OCI-LY1 (cell line): Measurements from ENCODE around the gene SLC22A23.
"Not testable (repeated sequence)": the region's sequence is repeated elsewhere in the genome, so short reads cannot be mapped to it uniquely, and the experiment has no call there.

ENCODE experiments used
- H2AFZ ChIP-seq: fragments of 200-600 bp; sonication (generic), shearing (Covaris generic); 2 replicates; pipeline ENCODE4 v1.6.0; 2014; ENCODE audit warnings: antibody characterized with exemption, mild to moderate bottlenecking, low read length
- H3F3A ChIP-seq: fragments of 200-600 bp; sonication (generic), shearing (Covaris generic); 2 replicates; pipeline ENCODE4 v1.6.0; 2014; ENCODE audit warnings: mild to moderate bottlenecking, antibody characterized with exemption, low read length, moderate library complexity; ENCODE audit not compliant: insufficient read depth
- H3K27ac ChIP-seq: fragments of 200-600 bp; sonication (generic); 2 replicates; pipeline ENCODE4 v1.5.1; 2014; ENCODE audit warnings: low read length, mixed run types, mild to moderate bottlenecking, low read depth; ENCODE audit not compliant: poor library complexity, severe bottlenecking
- H3K27me3 ChIP-seq: fragments of 200-600 bp; sonication (generic); 2 replicates; pipeline ENCODE4 v1.6.0; 2014; ENCODE audit warnings: antibody characterized with exemption, mild to moderate bottlenecking, low read length, moderate library complexity; ENCODE audit not compliant: insufficient read depth
- H3K36me3 ChIP-seq: fragments of 200-600 bp; sonication (generic); 2 replicates; pipeline ENCODE4 v1.6.1; 2014; ENCODE audit warnings: mild to moderate bottlenecking, antibody characterized with exemption, low read length, moderate library complexity, mixed read lengths; ENCODE audit not compliant: insufficient read depth
- H3K4me1 ChIP-seq: fragments of 200-600 bp; sonication (generic); 2 replicates; pipeline ENCODE4 v1.5.1; 2014; ENCODE audit warnings: mild to moderate bottlenecking, low read length, moderate library complexity; ENCODE audit not compliant: insufficient read depth, severe bottlenecking
- H3K4me2 ChIP-seq: fragments of 200-600 bp; sonication (generic), shearing (Covaris generic); 2 replicates; pipeline ENCODE4 v1.6.1; 2014; ENCODE audit warnings: low read length
- H3K4me3 ChIP-seq: fragments of 200-600 bp; sonication (generic); 2 replicates; pipeline ENCODE4 v1.5.1; 2014; ENCODE audit warnings: low read length, low read depth, mild to moderate bottlenecking, mixed read lengths; ENCODE audit not compliant: poor library complexity, severe bottlenecking
- H3K79me2 ChIP-seq: fragments of 200-600 bp; shearing (Covaris generic); 2 replicates; pipeline ENCODE4 v1.6.1; 2016; ENCODE audit warnings: mixed run types, low read length, mixed read lengths; ENCODE audit not compliant: insufficient read depth
- H3K9ac ChIP-seq: fragments of 200-600 bp; sonication (generic), shearing (Covaris generic); 2 replicates; pipeline ENCODE4 v1.6.1; 2014; ENCODE audit warnings: mild to moderate bottlenecking, low read length, mixed read lengths
- H3K9me2 ChIP-seq: fragments of 200-600 bp; sonication (generic), shearing (Covaris generic); 2 replicates; pipeline ENCODE4 v1.6.1; 2014; ENCODE audit warnings: low read depth, mild to moderate bottlenecking, low read length, mixed read lengths
- H3K9me3 ChIP-seq: fragments of 200-600 bp; shearing (Covaris generic); 2 replicates; pipeline ENCODE4 v1.6.1; 2014; ENCODE audit warnings: low read length, mixed read lengths
- H4K20me1 ChIP-seq: fragments of 200-600 bp; sonication (generic), shearing (Covaris generic); 2 replicates; pipeline ENCODE4 v1.6.0; 2016; ENCODE audit warnings: mild to moderate bottlenecking, low read length; ENCODE audit not compliant: insufficient read depth
- EZH2 ChIP-seq: fragments of 200-600 bp; sonication (generic), shearing (Covaris generic); IDR thresholded peaks from 2 replicates; pipeline ENCODE4 v1.8.0; 2017; ENCODE audit warnings: borderline replicate concordance, mixed run types, mild to moderate bottlenecking, antibody characterized with exemption, low read length, moderate library complexity, mixed read lengths
- TF ChIP-seq, protein P1 (sequence below): fragments of 200-600 bp; sonication (generic), shearing (Covaris generic); IDR thresholded peaks from 2 replicates; pipeline ENCODE4 v1.5.1; 2017; ENCODE audit warnings: mild to moderate bottlenecking, antibody characterized with exemption, low read length, moderate library complexity, mixed read lengths

Gene SLC22A23

DNA sequence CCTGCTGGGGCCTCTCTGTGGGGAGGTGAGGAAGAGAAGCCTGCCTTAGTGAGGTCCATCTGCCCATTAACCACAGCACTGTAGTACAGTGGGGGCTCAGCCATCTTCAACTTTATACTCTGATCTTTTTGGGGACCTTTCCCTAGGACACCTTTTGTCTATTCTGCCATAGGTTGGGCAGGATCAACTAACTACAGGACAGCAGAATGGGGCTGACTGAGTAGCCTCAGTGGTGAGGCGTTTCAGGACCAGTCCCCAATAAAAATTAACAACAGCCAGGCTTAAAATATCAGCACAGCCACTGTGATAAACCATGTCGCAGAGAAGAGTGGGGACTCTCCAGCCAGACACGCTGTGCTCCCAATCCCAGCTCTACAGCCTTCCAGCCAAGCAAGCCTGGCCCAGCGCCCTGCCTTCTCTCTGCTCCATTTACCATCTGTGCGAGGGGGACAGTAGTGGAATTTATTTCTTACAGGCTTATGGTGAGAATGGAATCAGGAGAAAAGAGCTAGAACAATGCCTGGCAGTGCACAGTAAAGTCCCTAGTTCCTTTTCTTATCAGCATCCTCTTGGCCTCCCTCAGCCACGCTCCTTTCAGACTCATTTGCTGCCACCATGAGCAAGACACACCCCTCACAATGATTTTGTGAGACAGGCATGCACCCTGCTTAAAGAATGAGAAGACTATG lies 75.5 kb downstream of the SLC22A23 start:
- no peak overlapping the region for H3K4me2 ChIP-seq

DNA sequence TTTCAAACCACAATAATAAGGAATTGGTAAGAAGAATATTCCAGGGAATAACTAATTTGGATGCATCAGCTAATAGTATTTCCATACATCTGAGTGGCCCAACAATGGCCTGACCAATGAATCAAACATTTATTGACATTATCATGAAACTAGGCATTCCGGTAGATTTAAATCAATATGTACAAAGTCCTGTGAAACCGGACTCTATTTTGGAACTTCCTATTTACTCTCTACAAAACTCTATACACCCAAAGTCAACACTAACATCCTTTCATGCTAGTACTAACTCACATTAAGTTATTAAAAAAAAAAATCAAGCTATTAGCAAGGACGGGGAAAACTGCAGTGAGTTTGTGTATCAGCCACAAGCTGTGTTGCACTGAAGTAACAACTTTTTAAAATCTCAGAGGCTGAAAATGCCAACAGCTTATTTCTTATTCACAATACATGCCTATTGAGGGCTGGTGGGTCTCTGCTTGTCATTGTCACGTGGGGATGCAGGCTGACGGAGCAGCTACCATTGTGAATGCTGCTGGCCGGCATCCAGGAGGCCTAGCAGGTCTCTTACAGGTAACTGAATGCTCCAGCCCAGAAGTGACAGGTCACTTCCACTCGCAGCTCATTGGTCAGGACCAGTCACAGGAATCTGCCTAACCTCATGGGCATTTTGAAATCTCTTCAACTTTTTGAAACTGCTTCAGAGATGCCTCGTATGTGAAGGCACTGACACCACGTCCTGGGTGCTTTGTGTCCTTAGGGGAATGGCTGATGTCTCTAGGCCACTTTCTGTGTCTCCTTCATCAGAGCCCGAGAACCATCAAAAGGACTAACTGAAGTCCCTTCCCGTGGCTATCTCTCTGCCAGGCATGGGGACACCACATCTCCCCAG lies 76.3 kb downstream of the SLC22A23 start:
- no peaks in the 10 kb centered on the region for H3F3A ChIP-seq
- H3K9ac ChIP-seq, result no peak overlapping the region
- H3K4me2 ChIP-seq, result no peak overlapping the region
- H3K4me3 ChIP-seq, result no peak overlapping the region
- H3K4me1 ChIP-seq, result no peaks in the 10 kb centered on the region
- no peak overlapping the region for H2AFZ ChIP-seq
- H3K27me3 ChIP-seq, result no peaks in the 10 kb centered on the region
- no peaks in the 10 kb centered on the region for H3K36me3 ChIP-seq
- no peaks in the 10 kb centered on the region for H4K20me1 ChIP-seq
- H3K27ac ChIP-seq, result no peak overlapping the region
- no peaks in the 10 kb centered on the region for H3K9me3 ChIP-seq
- H3K79me2 ChIP-seq, result no peaks in the 10 kb centered on the region
- TF ChIP-seq, protein P1, sequence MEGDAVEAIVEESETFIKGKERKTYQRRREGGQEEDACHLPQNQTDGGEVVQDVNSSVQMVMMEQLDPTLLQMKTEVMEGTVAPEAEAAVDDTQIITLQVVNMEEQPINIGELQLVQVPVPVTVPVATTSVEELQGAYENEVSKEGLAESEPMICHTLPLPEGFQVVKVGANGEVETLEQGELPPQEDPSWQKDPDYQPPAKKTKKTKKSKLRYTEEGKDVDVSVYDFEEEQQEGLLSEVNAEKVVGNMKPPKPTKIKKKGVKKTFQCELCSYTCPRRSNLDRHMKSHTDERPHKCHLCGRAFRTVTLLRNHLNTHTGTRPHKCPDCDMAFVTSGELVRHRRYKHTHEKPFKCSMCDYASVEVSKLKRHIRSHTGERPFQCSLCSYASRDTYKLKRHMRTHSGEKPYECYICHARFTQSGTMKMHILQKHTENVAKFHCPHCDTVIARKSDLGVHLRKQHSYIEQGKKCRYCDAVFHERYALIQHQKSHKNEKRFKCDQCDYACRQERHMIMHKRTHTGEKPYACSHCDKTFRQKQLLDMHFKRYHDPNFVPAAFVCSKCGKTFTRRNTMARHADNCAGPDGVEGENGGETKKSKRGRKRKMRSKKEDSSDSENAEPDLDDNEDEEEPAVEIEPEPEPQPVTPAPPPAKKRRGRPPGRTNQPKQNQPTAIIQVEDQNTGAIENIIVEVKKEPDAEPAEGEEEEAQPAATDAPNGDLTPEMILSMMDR, result no peak
- no peak for TF ChIP-seq EZH2
- no peaks in the 10 kb centered on the region for H3K9me2 ChIP-seq

More for the DNA sequence above, 75.5 kb downstream of the SLC22A23 start:
- no peak overlapping the region for H3K4me3 ChIP-seq
- no peaks in the 10 kb centered on the region for H3F3A ChIP-seq
- H3K27ac ChIP-seq, result no peak overlapping the region
- no peaks in the 10 kb centered on the region for H3K4me1 ChIP-seq
- H2AFZ ChIP-seq, result no peak overlapping the region
- no peaks in the 10 kb centered on the region for H4K20me1 ChIP-seq
- no peaks in the 10 kb centered on the region for H3K36me3 ChIP-seq
- no peaks in the 10 kb centered on the region for H3K79me2 ChIP-seq
- H3K27me3 ChIP-seq, result no peaks in the 10 kb centered on the region
- no peak for TF ChIP-seq EZH2
- TF ChIP-seq, protein P1, result no peak
- no peaks in the 10 kb centered on the region for H3K9me2 ChIP-seq
- H3K9me3 ChIP-seq, result no peaks in the 10 kb centered on the region
- no peak overlapping the region for H3K9ac ChIP-seq

DNA sequence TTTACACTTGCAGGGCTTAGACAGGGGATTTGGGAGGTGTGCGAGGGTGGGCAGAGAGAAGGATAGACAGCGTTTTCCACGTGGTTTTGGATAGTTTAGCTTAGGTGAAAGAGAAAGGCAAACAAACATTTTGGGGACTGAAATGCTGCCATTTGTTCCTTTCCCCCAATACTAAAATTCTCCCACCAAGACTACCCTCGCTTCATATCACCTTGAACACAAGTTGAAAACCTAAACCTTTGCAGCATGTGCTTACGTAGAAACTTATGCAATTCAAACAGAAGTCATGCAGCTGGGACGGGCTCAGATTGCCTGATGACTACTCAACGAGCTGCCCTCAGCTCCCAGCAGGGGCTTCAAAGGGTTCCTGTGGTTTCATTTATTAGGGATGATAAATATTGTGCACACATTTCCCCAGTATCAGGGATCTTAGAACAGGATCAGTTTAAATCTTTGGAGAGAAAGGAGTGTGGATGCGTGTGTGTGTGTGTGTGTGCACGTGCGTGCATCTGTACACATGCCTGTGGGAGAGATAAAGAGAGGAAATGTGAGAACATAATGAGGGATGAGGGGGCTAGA lies 77.3 kb downstream of the SLC22A23 start:
- Histone ChIP-seq H3K36me3 (no peaks in the 10 kb centered on the region), H3K4me3 (no peak overlapping the region), H3K4me1 (no peaks in the 10 kb centered on the region), H3K9me2 (no peaks in the 10 kb centered on the region), H4K20me1 (no peaks in the 10 kb centered on the region), H3K9me3 (no peaks in the 10 kb centered on the region), H3K9ac (no peak overlapping the region), H3K79me2 (no peaks in the 10 kb centered on the region), H3K27ac (no peak overlapping the region), H3F3A (no peaks in the 10 kb centered on the region), H3K4me2 (no peak overlapping the region), H3K27me3 (no peaks in the 10 kb centered on the region), H2AFZ (no peak overlapping the region)
- TF ChIP-seq EZH2, result no peak
- TF ChIP-seq, protein P1, result no peak

DNA sequence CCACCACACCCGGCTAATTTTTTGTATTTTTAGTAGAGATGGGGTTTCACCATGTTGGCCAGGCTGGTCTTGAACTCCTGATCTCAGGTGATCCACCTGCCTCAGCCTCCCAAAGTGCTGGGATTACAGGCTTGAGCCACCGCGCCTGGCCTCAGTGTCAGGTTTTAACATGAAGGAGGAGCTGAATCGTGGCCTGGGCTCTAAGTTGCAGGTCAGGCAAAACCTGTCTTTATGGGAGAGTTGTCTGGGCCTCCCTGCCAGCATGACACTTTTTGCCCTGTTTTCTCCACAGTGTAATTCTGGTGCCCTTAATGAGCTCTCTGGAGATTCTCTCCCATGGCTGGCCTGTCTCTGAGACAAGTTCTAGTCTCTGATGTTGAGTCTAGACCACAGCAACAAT lies 78.0 kb downstream of the SLC22A23 start:
- H3K4me1 ChIP-seq, H3K79me2 ChIP-seq, H3K36me3 ChIP-seq, H3K27me3 ChIP-seq, H2AFZ ChIP-seq, H3K4me3 ChIP-seq, H4K20me1 ChIP-seq, H3F3A ChIP-seq, H3K27ac ChIP-seq, H3K9me2 ChIP-seq, H3K9ac ChIP-seq, H3K9me3 ChIP-seq, H3K4me2 ChIP-seq: not testable (repeated sequence)

DNA sequence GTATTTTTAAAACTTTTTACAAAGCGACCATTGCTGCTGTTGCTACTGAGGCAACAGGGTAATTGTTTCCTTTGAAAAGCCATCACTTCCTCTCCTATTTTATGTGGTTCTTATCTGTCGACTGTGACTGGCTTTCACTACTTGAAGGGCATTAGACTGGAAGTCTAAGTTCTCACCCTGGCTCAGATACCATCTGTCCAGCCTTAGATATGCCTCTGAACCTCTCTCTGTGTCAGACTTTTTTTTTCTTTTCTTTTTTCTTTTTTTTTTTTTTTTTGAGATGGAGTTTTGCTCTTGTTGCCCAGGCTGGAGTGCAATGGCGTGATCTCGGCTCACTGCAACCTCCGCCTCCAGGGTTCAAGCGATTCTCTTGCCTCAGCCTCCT lies 78.5 kb downstream of the SLC22A23 start:
- not testable (repeated sequence) for H3K27ac ChIP-seq, H3K4me2 ChIP-seq, H3K9ac ChIP-seq, H3K36me3 ChIP-seq, H3K4me1 ChIP-seq, H3K9me2 ChIP-seq, H2AFZ ChIP-seq, H3F3A ChIP-seq, H3K79me2 ChIP-seq, H3K27me3 ChIP-seq, H3K4me3 ChIP-seq, H3K9me3 ChIP-seq, H4K20me1 ChIP-seq
